Endothelial cell (in vitro differentiated cells): ENCODE measurements around the gene ZBTB20. TPM values are rescaled to one million over a fixed set of nuclear protein-coding genes. Genes with fewer than 3 reads are reported as not detected.

Experiments
- DNase-seq: peaks from one replicate; pipeline ENCODE4 v3.0.0; 2021; ENCODE audit warnings: low spot score
- H3K27ac Mint-ChIP-seq: one replicate; pipeline ENCODE4 v1.8.0; 2021; ENCODE audit warnings: mixed read lengths, inconsistent platforms; ENCODE audit not compliant: unreplicated experiment
- H3K27me3 Mint-ChIP-seq: one replicate; pipeline ENCODE4 v1.8.0; 2021; ENCODE audit warnings: mild to moderate bottlenecking, moderate library complexity, mixed read lengths, inconsistent platforms; ENCODE audit not compliant: unreplicated experiment
- H3K36me3 Mint-ChIP-seq: one replicate; pipeline ENCODE4 v1.8.0; 2021; ENCODE audit warnings: mild to moderate bottlenecking, low read depth, mixed read lengths, inconsistent platforms; ENCODE audit not compliant: unreplicated experiment
- H3K4me1 Mint-ChIP-seq: one replicate; pipeline ENCODE4 v1.8.0; 2021; ENCODE audit warnings: mild to moderate bottlenecking, mixed read lengths, inconsistent platforms; ENCODE audit not compliant: unreplicated experiment
- H3K4me3 Mint-ChIP-seq: one replicate; pipeline ENCODE4 v1.8.0; 2021; ENCODE audit warnings: mild to moderate bottlenecking, mixed read lengths, inconsistent platforms; ENCODE audit not compliant: unreplicated experiment
- H3K9me3 Mint-ChIP-seq: one replicate; pipeline ENCODE4 v1.8.0; 2021; ENCODE audit warnings: mixed read lengths, inconsistent platforms; ENCODE audit not compliant: unreplicated experiment
- total RNA-seq: library from RNA; stranded (reverse); fragmentation: NEBNext Ultra II Directional; extraction: Animal tissue kit (Norgen Biotek cat#: 25700); gene quantifications from one replicate; pipeline ENCODE4 v1.2.1, GENCODE V29; 2021; ENCODE audit not compliant: unreplicated experiment
- TF ChIP-seq, protein P1 (sequence below): fragments of 200-600 bp; sonication (generic); IDR thresholded peaks from one replicate; pipeline ENCODE4 v1.5.0; 2021; ENCODE audit warnings: antibody characterized with exemption; ENCODE audit not compliant: unreplicated experiment

The ZBTB20 gene
- total RNA-seq, 1 donor from 2014 or later, result 4.2 TPM

DNA sequence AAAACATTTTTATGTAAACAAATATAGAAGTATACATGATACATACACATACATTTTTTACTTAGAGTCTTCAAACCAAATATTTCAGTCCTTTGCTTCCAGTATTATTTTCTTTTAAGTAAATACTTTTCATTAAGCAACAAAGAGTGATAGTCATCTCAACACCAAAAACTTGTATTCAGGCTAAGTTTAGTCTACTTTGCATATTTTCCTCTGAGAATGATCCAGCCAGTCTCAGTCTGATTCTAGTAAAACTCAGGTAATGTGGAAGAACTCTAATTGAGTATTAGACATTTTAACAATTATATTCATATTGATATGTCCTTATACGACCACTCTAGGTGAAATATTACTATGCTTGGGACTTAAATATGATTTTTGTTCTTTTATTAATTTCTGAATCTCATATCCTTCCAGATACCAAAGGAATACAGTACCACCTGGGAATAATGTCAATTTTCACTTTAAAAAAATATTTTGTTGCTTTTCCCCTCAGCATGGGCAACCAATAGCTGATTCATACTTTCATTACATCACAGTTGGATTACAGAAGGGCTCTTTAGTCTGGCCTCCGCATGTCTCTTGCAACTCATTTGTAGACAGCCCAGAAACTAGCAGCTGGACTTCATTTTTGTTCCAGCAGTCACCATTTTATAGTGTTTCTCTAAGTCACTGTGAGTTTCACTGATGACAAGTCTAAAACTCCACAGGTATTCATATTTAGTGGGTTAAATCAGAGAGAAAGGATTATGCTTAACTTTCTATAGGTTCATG is 390.4 kb downstream of the ZBTB20 start:
- DNase-seq, result no peak
- Mint-ChIP-seq H3K27me3 (no peaks in the 10 kb centered on the region), H3K4me3 (no peak overlapping the region), H3K27ac (no peak overlapping the region), H3K9me3 (no peaks in the 10 kb centered on the region), H3K36me3 (no peaks in the 10 kb centered on the region), H3K4me1 (no peaks in the 10 kb centered on the region)
- TF ChIP-seq, protein P1, sequence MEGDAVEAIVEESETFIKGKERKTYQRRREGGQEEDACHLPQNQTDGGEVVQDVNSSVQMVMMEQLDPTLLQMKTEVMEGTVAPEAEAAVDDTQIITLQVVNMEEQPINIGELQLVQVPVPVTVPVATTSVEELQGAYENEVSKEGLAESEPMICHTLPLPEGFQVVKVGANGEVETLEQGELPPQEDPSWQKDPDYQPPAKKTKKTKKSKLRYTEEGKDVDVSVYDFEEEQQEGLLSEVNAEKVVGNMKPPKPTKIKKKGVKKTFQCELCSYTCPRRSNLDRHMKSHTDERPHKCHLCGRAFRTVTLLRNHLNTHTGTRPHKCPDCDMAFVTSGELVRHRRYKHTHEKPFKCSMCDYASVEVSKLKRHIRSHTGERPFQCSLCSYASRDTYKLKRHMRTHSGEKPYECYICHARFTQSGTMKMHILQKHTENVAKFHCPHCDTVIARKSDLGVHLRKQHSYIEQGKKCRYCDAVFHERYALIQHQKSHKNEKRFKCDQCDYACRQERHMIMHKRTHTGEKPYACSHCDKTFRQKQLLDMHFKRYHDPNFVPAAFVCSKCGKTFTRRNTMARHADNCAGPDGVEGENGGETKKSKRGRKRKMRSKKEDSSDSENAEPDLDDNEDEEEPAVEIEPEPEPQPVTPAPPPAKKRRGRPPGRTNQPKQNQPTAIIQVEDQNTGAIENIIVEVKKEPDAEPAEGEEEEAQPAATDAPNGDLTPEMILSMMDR, result no peak

DNA sequence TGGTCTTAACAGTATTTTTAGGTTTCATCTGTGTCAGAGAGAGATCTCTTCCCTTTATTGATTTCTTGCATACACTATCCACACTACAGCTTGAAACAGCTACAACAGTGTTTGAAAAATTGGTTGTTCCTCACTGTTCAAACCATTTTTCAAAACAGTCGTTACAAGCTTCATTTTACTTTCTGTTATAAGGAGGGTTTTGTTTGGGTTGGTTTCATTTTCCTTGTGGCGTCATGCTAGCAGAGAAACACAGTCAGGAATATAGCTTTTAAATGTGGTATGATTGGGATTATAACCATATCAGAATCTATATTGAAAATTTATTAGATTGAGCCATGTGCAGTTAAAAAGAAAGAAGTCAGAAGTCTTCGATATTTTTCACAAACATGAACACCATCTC is 400.6 kb downstream of the ZBTB20 start:
- Mint-ChIP-seq H3K36me3 (no peaks in the 10 kb centered on the region), H3K4me3 (no peak overlapping the region), H3K27ac (no peak overlapping the region), H3K27me3 (no peaks in the 10 kb centered on the region), H3K4me1 (peaks cover 10% of the 10 kb centered on the region), H3K9me3 (no peaks in the 10 kb centered on the region)
- TF ChIP-seq, protein P1, result no peak
- DNase-seq, result no peak

DNA sequence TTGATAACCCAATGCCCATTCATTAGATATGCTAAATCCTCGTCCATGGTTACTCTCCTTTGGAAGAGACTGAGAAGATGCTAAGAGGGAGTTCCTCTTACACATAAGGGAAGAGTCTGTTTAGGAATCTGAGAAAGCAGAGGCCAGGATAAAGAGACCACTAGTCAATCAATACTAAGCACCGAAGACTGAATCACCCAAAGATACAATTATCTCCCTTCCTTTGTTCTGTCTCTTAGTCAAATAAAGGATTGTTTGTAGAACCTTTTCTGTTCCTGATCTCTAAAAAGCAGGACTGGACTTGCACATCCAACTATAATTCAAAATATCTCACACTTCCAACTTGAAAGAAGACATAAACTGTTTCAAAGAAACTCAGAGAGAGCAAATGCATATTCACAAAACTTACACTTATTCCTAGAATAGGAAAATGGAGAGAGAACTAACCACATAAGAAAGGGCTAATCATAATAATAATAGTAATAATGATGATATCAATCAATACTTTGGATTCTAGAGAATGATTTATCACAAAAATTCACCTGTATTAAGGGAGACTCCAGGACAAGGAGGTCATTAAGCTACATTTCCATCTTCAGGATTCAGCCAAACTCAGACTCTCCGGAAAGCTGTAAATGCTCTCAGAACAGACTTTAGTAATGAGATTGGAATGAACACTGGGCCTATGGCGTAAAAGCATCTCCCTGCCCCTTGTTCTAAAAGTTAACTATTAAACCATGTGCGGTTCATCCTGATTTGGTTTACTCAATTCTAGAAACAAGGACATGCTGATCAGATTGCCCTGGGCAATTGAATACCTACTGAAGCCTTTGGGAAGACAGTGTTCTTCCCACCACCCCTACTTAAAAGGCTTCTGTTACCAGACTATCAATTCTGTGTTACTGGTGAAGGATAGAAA is 401.5 kb downstream of the ZBTB20 start:
- Mint-ChIP-seq H3K27me3 (no peaks in the 10 kb centered on the region), H3K27ac (no peak overlapping the region), H3K4me1 (peaks cover 16% of the 10 kb centered on the region), H3K9me3 (no peaks in the 10 kb centered on the region), H3K4me3 (no peak overlapping the region), H3K36me3 (no peaks in the 10 kb centered on the region)
- DNase-seq, result no peak
- TF ChIP-seq, protein P1, result no peak

DNA sequence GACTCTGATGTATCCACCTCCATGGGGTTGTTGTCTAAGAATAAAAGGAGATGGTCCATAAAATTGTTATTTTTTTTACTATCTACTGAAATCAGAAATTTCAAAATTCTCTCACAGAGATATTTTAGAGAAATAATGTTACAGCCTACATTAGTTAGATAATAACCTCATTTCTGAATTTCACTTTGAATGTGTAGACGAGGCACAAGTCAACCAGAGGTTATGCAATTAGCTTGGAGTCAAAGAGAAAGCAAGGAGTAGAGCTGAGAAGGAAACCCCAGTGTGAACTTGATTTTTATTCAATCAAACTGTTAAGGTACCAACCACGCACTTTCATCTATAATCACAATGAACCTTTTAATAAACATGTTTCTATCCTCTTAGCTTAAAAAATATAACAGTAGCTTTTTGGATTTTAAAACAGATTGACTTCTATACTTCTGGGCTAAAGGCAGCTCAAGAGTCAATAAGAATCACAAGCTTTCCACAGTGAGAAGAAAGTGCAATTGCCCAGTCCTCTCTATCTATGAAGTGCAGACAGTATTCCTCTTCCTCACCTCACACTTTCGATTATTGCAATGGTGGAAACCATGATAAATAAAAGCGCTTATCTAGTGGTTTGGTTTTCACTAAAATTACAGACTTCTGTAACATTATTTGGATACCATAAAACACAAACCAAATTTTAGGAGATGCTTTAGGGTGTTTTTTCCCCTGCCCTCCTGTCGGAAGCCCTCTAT is 403.2 kb downstream of the ZBTB20 start:
- H3K9me3 Mint-ChIP-seq, result no peaks in the 10 kb centered on the region
- no peak for DNase-seq
- no peak overlapping the region for H3K27ac Mint-ChIP-seq
- H3K36me3 Mint-ChIP-seq, result no peaks in the 10 kb centered on the region
- H3K27me3 Mint-ChIP-seq, result no peaks in the 10 kb centered on the region
- peaks cover 21% of the 10 kb centered on the region for H3K4me1 Mint-ChIP-seq
- TF ChIP-seq, protein P1, result no peak
- no peak overlapping the region for H3K4me3 Mint-ChIP-seq
